ENCODE results near the gene CYP11A1. TPM values are rescaled to one million over a fixed set of nuclear protein-coding genes. Genes with fewer than 3 reads are reported as not detected.

CYP11A1 gene
- total RNA-seq, 1 donor: 0.90 TPM

DNA sequence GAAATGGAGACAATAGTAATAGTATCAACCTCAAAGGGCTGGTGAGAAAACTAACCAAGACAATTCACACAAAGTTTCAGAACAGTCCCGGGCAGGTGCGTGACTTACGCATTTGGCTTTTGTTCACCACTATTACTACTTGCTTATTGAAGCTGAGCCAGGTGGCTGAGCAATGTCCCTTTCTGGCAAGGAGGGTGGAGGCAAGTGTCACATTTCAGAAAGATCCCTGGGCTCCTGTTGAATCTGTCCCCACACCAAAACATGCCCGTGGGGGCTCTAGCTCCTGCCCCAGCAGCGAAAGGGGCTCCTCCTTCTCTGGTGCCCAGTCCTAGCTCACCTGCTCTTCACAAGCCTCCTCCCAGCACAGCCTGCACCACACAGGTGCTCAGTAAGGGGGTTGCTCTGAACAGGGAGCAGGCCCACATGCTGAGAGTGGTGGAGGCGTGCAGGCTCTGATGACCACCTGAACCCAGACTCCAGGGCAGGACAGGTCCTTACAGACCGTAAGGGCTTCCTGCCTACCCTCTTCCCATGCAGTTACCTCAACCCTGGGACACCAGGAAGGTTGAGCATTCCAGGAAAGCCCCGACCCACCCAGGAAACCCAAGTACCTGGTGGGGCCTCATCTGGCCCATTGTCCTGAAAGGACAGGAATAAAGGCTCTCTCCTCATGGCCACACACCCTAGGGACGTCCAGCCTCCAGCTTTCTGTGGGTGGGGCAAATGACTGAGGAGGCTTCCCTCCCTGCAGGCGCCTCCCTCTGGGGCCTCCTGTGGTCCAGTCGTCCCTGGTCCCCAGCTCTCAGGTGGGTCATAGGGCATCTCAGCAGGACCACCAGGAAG lies 33.7 kb upstream of the CYP11A1 start:
- H3K4me3 ChIP-seq (ENCODE audit: low read depth, low read length): no peak overlapping the region
- DNase-seq (ENCODE audit: low read depth): no peak
- TF ChIP-seq, protein P1, sequence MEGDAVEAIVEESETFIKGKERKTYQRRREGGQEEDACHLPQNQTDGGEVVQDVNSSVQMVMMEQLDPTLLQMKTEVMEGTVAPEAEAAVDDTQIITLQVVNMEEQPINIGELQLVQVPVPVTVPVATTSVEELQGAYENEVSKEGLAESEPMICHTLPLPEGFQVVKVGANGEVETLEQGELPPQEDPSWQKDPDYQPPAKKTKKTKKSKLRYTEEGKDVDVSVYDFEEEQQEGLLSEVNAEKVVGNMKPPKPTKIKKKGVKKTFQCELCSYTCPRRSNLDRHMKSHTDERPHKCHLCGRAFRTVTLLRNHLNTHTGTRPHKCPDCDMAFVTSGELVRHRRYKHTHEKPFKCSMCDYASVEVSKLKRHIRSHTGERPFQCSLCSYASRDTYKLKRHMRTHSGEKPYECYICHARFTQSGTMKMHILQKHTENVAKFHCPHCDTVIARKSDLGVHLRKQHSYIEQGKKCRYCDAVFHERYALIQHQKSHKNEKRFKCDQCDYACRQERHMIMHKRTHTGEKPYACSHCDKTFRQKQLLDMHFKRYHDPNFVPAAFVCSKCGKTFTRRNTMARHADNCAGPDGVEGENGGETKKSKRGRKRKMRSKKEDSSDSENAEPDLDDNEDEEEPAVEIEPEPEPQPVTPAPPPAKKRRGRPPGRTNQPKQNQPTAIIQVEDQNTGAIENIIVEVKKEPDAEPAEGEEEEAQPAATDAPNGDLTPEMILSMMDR (IDR thresholded peaks at IDR 0.05; ENCODE audit: insufficient read depth, low read length): no peak

DNA sequence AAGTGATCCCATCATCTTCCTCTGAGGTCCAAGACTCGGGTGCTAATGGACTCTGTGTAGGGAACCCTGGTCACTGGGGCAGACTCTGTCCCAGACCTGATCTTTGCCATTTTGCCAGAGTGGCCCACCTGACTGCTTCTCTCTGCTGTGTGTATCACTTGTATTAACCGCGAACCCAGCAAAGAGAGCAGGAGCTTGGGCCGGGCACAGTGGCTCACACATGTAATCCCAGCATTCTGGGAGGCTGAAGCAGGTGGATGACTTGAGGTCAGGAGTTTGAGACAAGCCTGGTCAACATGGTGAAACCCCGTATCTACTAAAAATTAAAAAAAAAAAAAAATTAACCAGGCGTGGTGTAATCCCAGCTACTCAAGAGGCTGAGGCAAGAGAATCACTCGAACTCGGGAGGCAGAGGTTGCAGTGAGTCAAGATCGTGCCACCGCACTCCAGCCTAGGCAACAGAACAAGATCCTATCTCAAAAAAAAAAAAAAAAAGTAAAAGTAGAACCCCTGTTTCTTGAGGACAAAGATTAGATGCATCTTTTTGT lies 32.9 kb upstream of the CYP11A1 start:
- TF ChIP-seq, protein P1 (IDR thresholded peaks at IDR 0.05; ENCODE audit: insufficient read depth, low read length): no peak
- H3K4me3 ChIP-seq (ENCODE audit: low read depth, low read length): no peak overlapping the region
- peak; percentile 15 for DNase-seq (ENCODE audit: low read depth)

DNA sequence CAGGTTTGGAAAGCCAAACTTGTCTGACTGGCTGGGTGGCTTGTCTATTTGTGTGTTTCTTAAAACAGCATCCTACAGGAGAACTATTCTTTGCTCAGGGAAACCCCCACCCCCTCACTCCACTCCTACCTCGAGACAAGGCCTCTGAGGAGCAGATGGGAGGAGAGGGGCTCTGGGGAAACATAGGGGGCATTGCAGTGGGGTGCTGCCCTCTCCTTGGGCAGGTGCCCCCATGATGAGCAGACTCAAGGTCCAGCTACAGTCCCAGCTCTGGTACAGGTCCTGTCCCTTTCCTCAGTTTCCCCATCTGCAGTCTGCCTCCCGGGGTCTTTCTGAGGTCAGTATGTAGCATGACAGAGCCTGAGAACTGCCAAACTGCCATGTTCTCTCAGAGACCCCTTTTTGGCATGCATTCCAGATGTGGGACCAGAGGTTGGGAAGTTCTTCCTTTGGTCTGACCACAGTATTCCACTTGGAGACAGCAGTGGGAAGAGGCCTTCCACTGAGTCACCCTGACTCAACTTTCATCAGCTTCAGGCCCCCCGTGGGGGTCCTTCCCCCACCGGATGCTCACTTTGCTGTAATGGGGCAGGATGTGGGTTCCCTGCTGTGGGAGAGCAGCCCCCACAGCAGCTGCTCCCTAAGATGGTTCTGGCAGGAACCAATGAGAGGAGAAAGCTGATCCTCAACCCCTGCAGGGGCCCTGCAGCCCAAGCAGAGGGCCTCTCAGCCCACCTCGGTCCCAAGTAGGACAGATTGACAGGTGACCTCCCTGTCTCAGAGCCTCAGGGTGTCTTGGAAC lies 32.3 kb upstream of the CYP11A1 start:
- H3K4me3 ChIP-seq (ENCODE audit: low read depth, low read length): no peak overlapping the region
- peak; percentile 29 for DNase-seq (ENCODE audit: low read depth)
- TF ChIP-seq, protein P1 (IDR thresholded peaks at IDR 0.05; ENCODE audit: insufficient read depth, low read length): no peak

DNA sequence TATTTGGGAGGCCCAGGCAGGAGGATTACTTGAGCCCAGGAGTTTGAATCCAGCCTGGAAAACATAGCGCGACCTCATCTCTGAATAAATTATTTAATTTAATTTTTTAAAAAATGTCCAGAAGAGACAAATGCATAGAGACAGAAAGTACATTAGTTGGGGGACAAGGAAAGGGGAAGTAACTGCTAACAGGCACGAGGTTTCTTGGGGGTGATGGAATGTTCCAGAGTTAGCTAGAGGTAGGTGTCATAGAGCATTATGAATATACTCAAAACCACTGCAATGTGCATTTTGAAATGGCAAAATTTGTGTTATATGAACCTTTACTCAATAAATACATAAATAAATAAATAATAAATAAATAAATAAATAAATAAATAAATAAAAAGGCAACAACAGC lies 31.7 kb upstream of the CYP11A1 start:
- TF ChIP-seq, protein P1 (IDR thresholded peaks at IDR 0.05; ENCODE audit: insufficient read depth, low read length): no peak
- DNase-seq (ENCODE audit: low read depth): no peak
- H3K4me3 ChIP-seq (ENCODE audit: low read depth, low read length): no peak overlapping the region

DNA sequence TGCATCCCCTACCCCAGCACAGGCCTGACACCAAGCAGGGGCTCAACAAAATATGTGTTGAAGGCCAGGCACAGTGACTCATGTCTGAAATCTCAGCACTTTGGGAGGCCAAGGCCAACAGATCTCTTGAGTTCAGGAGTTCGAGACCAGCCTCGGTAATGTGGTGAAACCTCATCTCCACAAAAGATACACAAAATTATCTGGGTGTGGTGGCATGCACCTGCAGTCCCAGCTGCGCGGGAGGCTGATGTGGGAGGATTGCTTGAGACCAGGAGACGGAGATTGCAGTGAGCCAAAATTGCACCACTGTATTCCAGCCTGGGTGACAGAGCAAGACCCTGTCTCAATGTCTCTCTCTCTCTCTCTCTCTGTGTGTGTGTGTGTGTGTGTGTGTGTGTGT lies 30.7 kb upstream of the CYP11A1 start:
- no peak for DNase-seq (ENCODE audit: low read depth)
- no peak overlapping the region for H3K4me3 ChIP-seq (ENCODE audit: low read depth, low read length)
- TF ChIP-seq, protein P1 (IDR thresholded peaks at IDR 0.05; ENCODE audit: insufficient read depth, low read length): no peak

DNA sequence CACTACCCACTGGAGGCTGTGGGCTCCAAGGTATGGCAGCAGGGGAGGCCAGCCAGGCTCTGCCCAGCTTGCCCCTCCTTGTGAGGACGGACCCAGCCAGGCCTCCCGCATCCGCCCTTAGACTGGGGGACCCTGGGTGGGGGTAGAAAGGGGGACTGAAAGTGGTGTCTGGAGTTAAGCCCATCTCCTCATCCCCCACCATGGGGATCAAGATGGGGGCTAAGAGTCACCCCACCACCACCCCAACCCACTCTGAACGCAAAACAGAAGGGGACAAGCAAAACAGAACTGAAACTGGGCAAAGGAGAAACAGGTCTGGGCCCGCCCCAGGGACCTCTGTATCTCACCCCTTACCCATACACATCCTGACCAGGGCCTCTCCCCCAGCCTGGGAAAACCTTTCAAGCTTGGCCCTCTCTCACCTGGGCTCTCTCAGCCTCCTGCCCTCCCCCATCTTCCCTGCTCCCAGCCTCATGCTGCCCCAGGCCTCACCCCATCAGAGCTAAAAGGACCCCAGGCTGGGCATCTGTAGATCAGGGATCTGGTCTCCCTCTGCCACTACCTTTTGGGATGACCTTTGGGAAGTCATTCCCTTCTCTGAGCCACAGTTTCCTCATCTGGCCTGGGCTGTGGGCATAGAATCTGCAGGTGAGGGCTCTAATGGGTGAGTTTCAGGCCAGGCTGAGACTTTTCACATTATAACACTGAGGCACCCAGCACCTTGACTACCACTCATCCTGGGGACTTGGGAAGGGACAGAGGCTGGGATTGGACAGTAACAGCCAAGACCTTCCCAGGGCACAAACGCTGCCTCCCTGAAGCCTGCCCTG lies 30.0 kb upstream of the CYP11A1 start:
- TF ChIP-seq, protein P1 (IDR thresholded peaks at IDR 0.05; ENCODE audit: insufficient read depth, low read length): no peak
- DNase-seq (ENCODE audit: low read depth): no peak
- H3K4me3 ChIP-seq (ENCODE audit: low read depth, low read length): no peak overlapping the region
